SK-N-MC (cell line): ENCODE measurements around the gene CYSLTR1.

ENCODE experiments used
- EZH2 ChIP-seq: fragments of 200-600 bp; sonication (generic); IDR thresholded peaks from one replicate; pipeline ENCODE4 v1.6.1; 2017; ENCODE audit warnings: antibody characterized with exemption
- FOXP2 ChIP-seq: optimal IDR thresholded peaks from 2 replicates; pipeline ENCODE3; 2011; ENCODE audit warnings: mild to moderate bottlenecking, moderate library complexity; ENCODE audit not compliant: insufficient read depth; ENCODE audit errors: extremely low read length, control extremely low read depth

DNA sequence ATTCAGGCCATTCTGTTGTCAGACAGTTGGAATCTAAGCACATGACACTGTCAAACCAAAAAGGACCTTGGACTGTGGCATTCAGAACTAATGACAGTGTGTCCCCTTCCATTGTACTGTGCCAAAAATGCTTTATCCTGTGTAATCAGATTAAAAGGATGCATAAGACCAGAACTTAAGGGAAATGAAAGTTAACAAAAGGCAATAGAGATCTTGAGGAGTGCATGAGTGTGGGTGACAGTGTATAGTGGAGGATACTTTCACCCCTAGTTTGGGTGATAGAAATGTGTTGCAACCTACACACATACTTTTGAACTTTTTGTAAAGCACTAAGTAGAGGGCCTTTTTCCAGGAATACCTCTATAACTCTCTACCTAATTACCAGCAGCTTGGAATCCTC is 4.5 kb downstream of the CYSLTR1 start:
- TF ChIP-seq EZH2 (no peak), FOXP2 (no peak)
